NCI-H146 treated with DMSO at 0.1 percent for 48 hours (cell line): ENCODE results near the gene EPN2.
"Not testable (repeated sequence)": the region's sequence is repeated elsewhere in the genome, so short reads cannot be mapped to it uniquely, and the experiment has no call there.

Source experiments
- DNase-seq: peaks from one replicate; lab custom pipeline; 2025; ENCODE audit not compliant: unreplicated experiment; lab: John Stamatoyannopoulos, UW

EPN2 gene

DNA sequence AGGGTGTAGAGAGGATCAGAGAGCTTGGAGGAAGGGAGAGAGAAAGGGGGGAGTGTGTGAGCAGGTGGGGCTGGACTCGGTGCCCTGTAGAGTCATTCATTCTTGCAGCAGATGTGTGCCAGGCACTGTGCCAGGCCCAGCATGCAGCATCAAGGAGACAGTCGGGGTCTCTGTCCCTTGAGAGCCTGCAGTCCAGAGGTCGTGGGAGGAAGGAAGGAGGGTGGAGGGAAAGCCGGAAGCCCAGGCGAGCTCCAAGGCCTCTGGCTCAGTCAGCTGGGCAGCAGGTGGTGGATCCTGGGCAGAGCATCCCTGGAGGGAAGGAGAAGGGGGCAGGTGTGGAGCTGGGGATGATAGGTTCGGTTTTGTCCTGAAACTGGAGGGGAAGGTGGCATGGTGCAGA, 27.5 kb downstream of the EPN2 start:
- peak; percentile 34 for DNase-seq

DNA sequence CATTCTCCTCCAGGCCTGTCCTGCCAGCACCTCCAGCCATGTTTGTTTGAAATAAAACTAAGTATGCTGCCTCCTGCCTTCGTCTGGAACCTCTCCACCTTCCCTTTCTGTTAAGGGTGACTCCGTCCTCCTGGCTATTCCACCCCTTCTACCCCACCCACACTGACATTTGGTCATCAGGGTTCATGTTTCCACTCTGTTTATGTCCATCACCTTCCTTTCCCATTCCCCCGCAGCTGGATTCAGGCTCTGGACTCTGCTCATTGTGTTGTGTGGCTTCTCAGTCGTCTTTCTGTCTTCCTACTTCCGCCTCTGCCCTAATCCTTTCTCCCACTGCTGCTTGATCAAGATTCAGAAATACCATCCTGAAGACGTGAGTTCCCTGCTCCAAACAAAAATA, 28.6 kb downstream of the EPN2 start:
- DNase-seq, result no peak

DNA sequence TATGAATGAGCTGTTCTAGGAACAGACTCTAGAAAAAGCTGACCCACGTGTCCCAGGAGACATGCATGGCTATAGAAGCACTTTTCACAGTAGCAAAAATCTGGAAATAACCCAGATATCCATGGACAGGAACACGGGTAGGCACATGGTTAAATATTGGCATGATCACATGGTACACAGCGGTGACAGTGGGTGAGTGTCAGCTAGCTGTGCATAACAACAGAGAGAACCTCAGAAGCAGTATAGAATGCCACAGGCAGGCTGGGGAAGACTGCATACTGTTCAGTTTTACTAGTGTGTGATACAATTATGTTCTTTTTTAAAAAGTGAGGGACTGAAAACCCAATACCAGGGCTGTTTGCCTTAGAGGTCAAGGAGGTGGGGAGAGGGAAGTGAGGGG, 31.4 kb downstream of the EPN2 start:
- no peak for DNase-seq

DNA sequence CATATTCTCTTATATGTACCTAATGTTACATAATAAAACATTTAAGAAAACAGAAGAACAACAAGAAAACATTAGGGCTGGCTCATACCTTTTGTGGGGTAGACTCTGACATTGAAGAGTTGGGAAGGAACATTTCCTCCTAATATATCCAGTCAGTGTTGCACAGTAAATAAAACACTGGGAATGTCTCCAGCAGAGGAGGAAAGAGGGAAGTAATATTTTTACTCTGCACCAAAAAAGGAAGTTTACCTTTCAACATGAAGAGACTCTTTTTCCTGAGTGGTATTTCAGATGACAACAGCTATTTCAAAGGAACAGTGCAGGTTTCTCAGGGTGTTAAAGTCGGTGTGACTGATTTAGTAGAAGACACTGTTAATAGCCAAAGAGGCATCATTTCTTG, 31.9 kb downstream of the EPN2 start:
- DNase-seq, result no peak

DNA sequence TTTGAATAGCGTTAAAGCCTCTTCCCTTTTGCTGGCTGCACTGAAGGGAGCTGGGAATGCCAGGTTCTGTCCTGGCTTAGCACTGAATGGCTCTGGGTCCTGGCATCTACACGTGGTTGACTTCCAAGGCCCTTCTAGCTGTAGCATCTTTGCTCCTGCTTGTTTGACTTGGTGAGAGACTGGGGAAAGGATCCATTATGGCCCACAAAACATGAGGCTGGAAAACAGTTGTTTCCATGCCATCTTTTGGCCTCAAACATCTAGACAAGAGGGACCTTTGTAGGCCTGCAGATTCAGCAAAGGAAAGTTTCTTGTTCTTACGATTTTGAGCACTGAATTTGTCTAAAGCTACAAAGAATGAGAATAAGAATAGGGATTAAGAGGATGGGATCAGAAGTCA, 32.5 kb downstream of the EPN2 start:
- DNase-seq, result no peak

DNA sequence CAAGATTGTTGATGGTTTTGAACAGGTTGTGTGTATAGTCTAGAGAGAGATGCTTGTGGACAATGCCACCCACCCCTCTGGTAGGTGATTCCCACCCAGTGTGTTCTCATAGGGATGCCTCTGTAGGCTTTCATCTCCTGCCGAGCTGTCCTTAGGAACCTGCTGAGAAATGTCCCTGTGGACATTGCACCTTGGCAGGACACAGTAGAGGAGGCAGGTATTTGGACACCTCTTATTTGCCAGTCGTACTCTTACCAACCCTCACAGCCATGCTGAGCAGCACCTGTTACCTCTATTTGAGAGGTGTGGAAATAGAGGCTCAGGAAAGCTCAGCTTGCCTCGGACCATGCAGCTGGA, 33.2 kb downstream of the EPN2 start:
- DNase-seq, result no peak

DNA sequence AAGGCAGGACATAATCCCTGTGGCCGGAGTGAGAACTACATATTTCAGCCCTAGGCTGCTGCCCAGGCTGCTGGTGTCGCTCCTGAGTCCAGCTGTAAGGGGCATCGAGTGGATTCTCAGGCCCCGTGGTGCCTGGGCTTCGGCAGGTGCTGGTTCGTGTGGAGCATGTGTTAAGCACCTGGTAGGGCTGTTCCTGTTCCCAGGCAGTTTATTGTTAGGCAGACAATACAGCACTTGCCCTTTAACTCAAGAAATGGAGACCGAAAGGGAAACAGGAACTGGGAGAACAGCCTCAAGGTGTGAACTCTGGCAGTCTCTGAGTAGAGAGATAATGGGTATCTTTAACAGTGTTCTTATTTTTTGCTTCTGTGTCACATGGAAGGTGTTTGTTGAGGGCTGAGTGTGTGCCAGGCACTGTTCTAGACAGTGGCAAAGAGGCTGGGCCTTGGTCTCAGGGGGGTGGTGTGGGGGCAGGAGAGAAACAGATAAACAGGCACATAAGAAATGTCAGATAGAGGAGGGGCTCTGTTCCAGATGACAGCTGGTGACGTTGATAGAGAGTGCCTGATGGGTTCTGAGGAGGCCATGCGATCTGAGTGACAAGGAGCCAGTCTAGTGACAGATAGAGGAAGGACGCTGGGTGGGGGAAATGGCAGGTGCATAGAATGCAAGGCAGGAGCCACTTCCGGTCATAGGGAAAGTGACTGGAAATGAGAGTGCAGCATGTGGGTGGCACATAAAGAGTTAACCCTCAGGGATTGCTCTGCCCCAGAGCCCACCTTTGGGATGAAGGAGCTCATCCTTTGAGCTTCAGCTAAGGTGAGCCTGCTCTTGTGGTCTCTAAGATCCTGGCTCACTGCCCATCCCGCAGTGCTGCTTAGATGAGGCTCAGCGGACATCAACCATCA, 33.8 kb downstream of the EPN2 start:
- DNase-seq, result peak; percentile 37

DNA sequence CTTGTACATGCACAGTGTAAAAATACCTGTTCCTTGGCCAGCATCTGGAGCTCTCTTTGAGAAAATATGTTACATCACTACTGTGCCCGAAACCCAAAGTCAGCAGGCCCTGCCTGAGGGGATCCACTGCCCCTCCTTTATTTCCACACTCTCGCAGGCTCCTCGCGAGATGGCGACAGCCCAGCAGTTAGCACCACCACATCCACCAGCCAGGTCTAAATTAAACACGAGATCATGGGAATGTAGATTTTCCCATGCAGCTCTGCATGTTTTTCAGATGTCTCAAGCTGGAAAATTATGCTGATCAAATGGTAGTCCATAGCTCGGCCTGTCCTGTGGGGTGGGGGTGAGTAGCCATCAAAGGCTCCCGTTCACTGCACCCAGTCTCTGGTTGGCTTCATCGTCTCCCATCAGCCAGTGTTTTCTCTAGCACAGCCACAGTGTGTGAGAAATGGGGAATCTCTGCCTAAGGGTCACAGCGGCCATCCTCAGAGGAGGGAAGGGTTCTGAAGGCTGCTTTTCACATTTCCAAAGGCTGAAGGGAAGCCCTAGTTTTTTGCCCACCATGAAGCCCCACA, 34.7 kb downstream of the EPN2 start:
- DNase-seq, result no peak

DNA sequence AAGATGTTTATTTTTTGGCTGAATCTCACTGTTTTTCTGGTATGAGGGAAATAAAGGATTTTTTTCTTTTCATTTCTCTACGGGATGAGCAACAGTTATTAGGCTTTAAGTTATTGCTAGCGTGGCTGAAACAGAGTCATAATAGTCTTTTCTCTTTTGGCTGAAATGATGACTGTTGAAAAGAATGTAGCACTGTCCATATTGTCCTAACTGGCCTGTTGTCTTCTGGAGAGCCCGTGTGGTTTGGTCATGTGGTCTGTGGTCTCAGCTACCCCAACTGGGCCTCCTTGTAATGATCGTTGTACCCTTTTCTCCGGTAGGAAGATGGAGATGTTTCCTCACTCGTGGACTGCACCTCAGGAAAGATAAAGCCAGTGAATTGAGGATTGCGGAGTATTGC, 36.6 kb downstream of the EPN2 start:
- no peak for DNase-seq

DNA sequence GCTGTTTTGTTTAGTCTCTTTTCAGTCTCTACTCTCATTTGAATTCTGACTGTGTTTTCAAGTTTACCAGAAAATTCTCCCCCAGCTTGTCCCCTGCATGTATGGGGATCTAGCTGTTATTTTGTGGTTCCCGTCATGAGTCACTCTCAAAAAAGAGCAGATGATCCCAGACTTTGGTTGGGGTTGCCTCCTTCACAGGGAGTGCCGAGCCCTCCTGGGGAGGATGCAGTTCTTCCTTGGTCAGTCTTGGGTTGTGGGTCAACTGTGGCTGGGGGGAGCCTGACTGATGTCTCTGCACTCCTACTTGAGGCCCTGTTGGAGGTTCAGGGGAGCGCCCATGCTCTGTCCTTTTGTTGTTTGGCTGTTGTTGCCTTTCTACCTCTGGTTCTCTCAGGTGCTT, 37.7 kb downstream of the EPN2 start:
- no peak for DNase-seq

DNA sequence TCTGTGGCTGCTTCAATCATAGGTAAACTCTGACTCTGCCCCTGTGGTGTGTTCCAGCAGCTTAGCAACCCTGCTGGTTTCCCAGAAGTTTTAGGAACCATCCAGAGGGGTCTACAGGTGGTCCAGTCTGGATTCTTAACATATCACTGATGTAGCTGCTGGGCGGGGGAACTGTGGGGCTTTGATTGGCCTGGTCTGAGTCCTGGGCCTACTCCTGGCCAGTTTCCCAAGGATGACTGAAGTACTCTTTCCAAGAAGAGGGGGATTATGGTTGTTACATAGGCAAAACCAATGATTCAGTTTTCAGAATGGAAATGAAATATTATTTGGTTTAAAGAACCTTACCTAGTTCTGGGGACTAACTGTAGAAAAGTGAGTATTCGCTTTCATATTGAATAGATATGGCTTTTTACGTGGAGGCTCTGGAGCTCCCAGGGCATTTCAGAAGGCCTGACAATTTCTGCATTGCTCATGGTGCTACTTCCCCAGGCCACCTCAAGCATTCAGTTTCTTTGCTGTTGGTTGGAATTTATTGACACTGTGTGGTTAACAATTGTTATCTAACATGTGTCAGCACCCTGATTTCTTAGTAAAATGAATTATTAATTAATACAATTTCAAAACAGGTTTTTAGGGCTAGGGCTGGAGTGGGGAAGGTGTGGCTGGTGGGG, 38.4 kb downstream of the EPN2 start:
- DNase-seq, result no peak

DNA sequence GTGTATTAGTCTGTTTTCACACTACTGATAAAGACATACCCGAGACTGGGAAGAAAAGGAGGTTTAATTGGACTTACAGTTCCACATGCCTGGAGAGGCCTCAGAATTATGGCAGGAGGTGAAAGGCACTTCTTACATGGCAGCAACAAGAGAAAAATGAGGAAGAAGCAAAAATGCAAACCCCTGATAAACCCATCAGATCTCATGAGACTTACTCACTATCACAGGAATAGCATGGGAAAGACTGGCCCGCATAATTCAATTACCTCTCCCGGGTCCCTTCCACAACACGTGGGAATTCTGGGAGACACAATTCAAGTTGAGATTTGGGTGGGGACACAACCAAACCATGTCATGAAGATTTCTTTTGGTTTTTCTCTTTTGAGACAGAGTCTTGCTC, 41.1 kb downstream of the EPN2 start:
- not testable (repeated sequence) for DNase-seq

DNA sequence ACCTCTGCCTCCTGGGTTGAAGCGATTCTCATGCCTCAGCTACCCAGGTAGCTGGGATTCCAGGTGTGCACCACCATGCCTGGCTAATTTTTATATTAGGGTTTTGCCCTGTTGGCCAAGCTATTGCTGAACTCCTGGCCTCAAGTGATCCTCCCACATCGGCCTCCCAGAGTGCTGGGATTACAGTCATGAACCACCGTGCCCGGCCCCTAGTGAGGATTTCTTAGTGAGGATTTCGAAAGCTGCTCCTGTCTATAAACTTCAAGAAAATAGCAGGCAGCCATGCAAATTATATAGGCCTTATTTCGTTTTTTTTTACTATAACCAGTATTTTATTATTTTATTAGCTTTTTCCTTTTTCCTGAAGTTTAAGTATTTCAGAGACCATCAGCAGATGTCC, 41.6 kb downstream of the EPN2 start:
- no peak for DNase-seq

DNA sequence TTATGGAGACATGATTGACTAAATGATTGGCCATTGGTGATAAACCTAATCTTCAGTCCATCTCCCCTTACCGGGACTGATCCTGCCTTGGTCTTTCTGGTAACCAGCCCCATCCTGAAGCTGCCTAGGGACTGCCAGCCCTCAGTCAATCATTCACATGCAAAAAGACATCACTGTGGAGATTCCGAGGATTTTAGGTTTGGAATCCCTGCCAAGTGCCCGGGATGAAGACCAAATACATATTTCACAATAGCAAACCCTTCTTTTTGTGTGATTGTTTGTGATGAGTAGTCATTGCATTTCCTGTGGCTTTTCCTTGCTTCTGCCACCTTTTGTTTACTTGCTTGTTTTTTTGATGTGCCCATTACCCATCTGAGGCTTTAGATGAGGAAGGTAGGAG, 44.0 kb downstream of the EPN2 start:
- no peak for DNase-seq

DNA sequence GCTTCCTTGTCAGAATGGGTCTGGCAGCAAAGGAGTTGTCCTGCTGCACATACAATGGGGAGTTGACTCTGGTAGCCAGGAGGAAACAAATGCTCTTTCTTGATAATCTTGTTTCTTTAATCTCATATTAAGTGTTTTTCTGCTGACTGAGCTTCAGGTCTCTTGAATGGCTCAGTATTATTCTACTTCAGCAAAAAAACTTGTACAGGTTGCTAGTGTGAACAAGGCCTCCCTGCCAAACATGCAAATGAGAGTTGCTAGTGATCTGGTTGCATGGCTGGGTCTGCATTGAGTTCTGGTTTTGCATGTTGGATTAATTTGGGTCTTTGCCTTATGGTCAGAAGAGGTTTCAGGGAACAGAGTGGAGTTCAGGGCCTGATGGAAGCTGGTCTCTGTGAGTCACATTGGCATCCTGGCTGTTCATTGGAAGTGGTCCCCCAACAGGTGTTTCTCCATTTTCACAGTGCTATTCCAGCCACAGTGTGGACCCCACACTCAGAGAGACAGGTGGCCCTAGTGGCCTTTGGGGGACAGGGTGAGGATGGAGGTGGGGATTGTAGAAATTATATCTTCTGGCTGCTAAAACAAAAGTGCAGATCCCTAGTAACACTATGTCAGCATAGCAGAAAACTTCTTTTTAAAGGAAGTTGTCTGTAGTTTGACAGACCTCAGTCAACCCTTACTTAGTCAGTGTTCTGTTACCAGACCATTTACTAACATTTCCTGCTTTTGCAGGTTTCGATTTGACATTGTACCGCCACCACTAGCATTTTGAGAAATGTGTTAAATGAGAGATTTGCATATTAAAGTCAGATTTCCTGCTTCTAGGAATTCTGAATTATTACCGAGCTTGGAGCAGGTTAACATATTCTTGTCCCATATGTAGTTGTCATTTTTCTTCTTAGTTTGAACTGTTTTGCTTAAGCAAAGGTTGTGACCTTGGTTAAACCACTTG, 47.1 kb downstream of the EPN2 start:
- DNase-seq, result no peak

DNA sequence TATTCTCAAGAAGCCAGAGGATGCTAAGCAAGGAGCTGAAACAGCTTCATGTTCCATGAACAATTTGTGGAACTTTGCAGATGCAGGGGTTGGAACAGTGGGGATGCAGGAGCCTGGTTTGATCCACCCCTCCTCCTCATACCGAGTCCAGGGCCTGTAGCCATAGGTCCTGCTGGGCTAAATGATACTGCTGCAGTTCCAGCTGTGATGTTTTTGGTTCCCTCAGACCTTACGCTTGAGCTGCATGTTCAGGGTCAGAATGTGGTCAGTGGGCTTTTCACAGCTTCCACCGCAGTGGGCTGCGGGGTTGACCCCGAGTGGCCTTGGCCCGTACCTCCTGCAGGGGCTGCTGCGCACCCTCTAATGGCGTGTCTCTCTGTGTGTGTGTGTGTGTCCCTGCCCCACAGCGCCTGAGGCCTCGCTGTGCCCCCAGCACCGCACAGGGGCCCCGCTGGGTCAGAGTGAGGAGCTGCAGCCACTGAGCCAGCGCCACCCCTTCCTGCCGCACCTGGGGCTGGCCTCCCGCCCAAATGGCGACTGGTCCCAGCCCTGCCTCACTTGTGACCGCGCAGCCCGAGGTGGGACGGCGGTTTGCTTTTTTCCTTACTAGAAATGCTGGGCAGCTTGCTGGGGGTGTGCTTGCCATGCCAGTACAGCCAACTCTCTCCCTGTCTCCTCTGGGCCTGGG, 48.2 kb downstream of the EPN2 start:
- no peak for DNase-seq

DNA sequence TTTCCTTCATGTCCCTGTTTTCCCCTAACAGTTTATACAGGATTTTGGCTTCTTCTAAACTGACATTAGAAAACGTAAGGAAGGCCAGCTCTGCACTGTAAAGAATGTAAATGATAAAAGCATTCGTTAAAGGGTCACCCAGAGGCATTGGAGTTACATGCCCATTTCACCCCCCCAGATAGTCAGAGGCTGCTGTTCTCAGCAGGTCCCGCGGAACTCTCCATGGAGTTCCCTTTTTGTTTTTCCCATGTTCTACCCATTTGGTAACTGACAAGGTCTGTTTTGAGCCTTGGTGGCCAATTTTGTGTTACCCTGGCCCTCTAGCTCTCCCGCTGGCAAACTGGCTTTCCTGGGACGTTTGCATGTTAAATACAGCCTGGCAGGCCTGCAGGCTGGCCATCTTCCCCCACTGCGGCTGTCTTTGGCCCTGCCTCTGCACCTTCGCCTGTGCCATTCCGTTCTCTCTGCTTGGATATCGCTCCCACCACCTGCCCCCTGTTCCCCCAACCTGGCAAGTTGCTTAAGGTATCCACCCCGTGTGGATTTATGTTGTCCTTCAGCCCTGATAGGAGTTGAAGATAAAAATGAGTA, 49.7 kb downstream of the EPN2 start:
- DNase-seq, result no peak

DNA sequence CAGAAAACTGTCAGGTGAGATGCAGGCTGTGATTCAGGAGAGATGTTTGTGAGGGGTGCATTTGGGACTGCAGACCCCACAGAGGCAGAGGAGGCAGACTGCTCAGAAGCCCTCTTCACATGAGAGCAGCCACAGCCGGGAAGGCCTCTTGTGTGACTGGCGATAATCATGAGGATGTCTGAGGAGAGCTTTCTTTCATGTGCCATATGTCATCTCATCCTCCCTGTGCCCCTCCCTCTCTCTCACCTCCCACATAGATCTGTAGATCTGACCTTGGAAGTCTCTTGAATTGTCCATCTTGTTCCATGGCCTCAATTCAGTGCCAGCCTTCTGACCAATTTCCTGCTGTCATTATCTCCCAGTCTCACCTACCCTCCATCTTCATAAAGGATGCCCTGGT, 50.5 kb downstream of the EPN2 start:
- no peak for DNase-seq

DNA sequence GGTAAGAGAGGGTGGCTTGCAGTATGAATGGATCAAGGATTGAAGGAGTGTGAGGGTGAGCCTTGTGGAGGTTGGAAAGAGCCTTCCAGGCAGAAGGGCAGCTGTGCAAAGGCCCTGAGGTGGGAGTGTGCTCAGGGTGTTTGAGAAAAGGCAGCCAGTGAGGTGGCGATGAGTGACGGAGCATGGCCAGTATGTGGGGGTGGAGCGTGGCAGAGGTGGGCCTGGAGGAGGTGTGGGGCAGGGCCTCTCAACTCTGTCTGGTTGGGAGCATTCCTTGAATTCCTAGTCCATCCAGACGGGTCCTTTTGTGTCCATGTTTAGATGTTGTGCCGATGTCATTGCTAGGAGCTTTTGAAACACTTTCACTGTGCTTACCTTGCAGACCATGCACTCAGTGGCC, 51.3 kb downstream of the EPN2 start:
- no peak for DNase-seq

DNA sequence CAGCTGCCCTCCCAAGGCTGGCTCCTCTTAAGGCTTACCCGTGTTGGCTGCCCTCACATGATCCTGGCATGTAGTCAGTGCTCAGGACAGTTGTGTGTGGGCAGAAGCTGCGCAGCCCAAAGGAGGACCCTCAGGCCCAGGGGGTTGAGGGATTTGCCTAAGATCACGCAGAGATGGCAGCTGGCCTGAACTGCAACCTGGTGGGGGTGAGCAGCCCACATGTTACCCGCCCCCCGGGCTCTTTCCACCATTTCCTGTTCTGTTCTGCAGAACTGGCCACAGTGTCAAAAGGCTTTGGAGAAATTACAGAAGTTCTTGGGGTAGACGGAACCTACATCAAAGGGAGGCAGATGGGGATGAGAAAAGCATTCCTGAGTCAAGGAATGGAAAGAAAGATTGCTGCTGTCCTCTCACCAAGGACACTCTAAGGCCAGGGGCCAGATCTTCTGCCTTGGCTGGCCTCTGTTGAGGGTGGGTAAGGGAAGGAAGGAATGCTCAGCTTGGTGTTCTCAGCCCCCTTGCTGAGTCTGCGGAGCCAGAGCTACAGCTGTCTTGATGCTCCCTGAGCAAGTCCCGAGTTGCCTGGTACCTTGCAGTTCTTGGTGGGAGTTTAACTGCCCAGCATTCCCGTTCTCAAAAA, 53.0 kb downstream of the EPN2 start:
- no peak for DNase-seq
